ENCODE data around the gene FZD7.

FZD7 gene

DNA sequence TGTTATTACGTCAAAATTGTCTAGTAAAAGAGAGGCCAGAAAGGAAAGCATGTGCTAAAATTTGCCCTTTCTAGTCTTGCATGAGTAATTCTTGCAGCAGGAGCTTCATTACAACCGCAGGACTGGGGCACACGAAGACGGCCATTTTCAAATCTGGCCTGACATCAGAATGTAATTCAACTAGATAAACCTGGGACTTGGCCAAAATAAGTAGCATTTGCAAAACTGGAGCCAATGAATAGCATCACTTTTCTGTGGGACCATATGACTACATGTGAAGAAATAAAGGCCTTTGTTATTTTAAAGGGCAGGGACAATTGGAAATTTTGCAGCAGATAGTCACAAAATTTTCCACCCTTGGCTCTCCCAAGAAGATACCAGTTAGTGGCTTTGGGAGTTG is 3.0 kb upstream of the FZD7 start:
- H3K27ac ChIP-seq: no peak overlapping the region
- TF ChIP-seq CTCF (conservative IDR thresholded peaks at IDR 0.05) (no peak), ZFX (IDR thresholded peaks at IDR 0.05) (no peak)

GRCh38 chr2:202031246-202031951 is 2.3 kb upstream of the FZD7 start:
- H3K27ac ChIP-seq: no peak overlapping the region
- TF ChIP-seq CTCF (conservative IDR thresholded peaks at IDR 0.05) (no peak), ZFX (IDR thresholded peaks at IDR 0.05) (no peak)

DNA sequence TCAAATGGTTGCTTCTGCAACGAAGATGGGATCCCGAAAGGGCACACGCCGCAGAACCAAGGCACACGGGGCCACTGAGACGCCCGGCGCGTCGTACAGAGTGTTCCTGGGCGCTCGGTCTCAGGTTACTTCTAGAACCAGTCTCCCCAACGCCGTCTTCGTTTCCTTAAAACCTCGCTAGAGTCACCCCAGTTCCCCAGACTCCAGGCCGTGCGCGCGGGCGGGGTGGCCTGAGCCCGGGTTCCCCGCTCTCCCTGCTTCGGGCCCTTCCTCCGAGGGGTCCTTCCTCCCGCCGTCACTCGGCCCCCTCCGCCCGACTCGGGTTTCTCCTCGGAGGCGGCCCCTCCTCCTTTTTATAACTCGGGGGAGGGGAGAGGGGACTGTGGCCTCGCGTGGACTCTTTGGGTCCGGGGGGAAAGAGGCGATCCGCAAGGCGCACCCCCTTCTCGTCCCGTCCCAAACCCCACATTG is 774 bp upstream of the FZD7 start:
- TF ChIP-seq ZFX (IDR thresholded peaks at IDR 0.05): no peak
- TF ChIP-seq CTCF (conservative IDR thresholded peaks at IDR 0.05): no peak
- H3K27ac ChIP-seq: no peak overlapping the region

DNA sequence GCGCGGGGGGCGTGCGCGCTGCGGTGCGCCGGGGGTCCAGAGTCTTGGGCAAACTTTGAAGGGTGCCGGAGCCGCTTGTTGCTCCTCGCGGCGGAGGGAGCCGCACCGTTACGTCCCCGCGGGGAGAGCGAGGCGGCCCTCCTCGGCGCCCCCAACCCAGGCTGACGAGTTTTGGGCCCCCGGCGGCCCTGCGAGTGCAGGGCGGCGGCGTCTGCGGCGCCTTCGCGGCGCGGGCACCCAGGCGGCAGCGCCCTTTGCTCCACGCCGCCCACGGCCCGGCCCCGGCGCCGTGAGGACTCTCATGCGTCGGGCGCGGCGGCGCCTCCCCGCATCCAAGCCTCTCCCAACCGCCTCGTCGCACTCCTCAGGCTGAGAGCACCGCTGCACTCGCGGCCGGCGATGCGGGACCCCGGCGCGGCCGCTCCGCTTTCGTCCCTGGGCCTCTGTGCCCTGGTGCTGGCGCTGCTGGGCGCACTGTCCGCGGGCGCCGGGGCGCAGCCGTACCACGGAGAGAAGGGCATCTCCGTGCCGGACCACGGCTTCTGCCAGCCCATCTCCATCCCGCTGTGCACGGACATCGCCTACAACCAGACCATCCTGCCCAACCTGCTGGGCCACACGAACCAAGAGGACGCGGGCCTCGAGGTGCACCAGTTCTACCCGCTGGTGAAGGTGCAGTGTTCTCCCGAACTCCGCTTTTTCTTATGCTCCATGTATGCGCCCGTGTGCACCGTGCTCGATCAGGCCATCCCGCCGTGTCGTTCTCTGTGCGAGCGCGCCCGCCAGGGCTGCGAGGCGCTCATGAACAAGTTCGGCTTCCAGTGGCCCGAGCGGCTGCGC is 814 bp downstream of the FZD7 start:
- peak overlapping the region; percentile 52 for H3K27ac ChIP-seq

GRCh38 chr2:202035089-202035940 is 1.7 kb downstream of the FZD7 start:
- no peak overlapping the region; the same call in 1 of the 2 replicates for H3K27ac ChIP-seq
- no peak for TF ChIP-seq CTCF (conservative IDR thresholded peaks at IDR 0.05)
- no peak for TF ChIP-seq ZFX (IDR thresholded peaks at IDR 0.05)

More for the DNA sequence above, 814 bp downstream of the FZD7 start:
- no peak for TF ChIP-seq CTCF (conservative IDR thresholded peaks at IDR 0.05)
- no peak for TF ChIP-seq ZFX (IDR thresholded peaks at IDR 0.05)

GRCh38 chr2:202035941-202036372 is 2.3 kb downstream of the FZD7 start:
- H3K27ac ChIP-seq: no peak overlapping the region
- TF ChIP-seq CTCF (conservative IDR thresholded peaks at IDR 0.05): no peak
- TF ChIP-seq ZFX (IDR thresholded peaks at IDR 0.05): no peak

All from C4-2B (cell line).